Astrocyte (in vitro differentiated cells and primary cell): ENCODE results near the gene GSTK1. TPM values are rescaled to one million over a fixed set of nuclear protein-coding genes. Genes with fewer than 3 reads are reported as not detected.

ENCODE experiments used
- DNase-seq: peaks from one replicate; pipeline ENCODE4 v3.0.0-alpha.2; 2010; ENCODE audit warnings: low read depth
- FAIRE-seq: peaks from 2 replicates; lab custom pipeline; 2011; peaks lifted over from hg19 to GRCh38; lab: Jason Lieb, UNC
- H2AFZ ChIP-seq: 2 replicates; pipeline ENCODE4 v1.6.0; 2012; ENCODE audit warnings: low read depth, low read length, inconsistent platforms
- H3K27ac ChIP-seq: 2 replicates; pipeline ENCODE4 v1.5.1; 2011; ENCODE audit warnings: low read depth, low read length, inconsistent platforms
- H3K27me3 ChIP-seq: 2 replicates; pipeline ENCODE4 v1.6.0; 2011; ENCODE audit warnings: low read length, inconsistent platforms; ENCODE audit not compliant: insufficient read depth
- H3K36me3 ChIP-seq: 2 replicates; pipeline ENCODE4 v1.5.1; 2011; ENCODE audit warnings: low read length, inconsistent platforms; ENCODE audit not compliant: insufficient read depth
- H3K4me1 ChIP-seq: 2 replicates; pipeline ENCODE4 v1.5.1; 2011; ENCODE audit warnings: low read length, inconsistent platforms; ENCODE audit not compliant: insufficient read depth
- H3K4me2 ChIP-seq: 2 replicates; pipeline ENCODE4 v1.6.0; 2012; ENCODE audit warnings: low read length, inconsistent platforms
- H3K4me3 ChIP-seq: 2 replicates; pipeline ENCODE4 v1.5.1; 2011; ENCODE audit warnings: low read depth, mild to moderate bottlenecking, low read length, inconsistent platforms; ENCODE audit not compliant: insufficient read depth
- H3K79me2 ChIP-seq: 2 replicates; pipeline ENCODE4 v1.6.0; 2012; ENCODE audit warnings: mild to moderate bottlenecking, low read length, inconsistent platforms; ENCODE audit not compliant: insufficient read depth
- H3K9ac ChIP-seq: 2 replicates; pipeline ENCODE4 v1.6.0; 2012; ENCODE audit warnings: mild to moderate bottlenecking, low read length, inconsistent platforms
- H3K9me3 ChIP-seq: 2 replicates; pipeline ENCODE4 v1.5.1; 2012; ENCODE audit warnings: low read depth, mild to moderate bottlenecking, low read length, inconsistent platforms; ENCODE audit not compliant: insufficient read depth
- H4K20me1 ChIP-seq: 2 replicates; pipeline ENCODE4 v1.6.0; 2012; ENCODE audit warnings: low read length, inconsistent platforms; ENCODE audit not compliant: insufficient read depth
- H3K27ac Mint-ChIP-seq: one replicate; pipeline ENCODE4 v1.8.0; 2021; ENCODE audit warnings: mild to moderate bottlenecking, mixed read lengths; ENCODE audit not compliant: unreplicated experiment
- H3K27me3 Mint-ChIP-seq: one replicate; pipeline ENCODE4 v1.8.0; 2021; ENCODE audit warnings: low read depth, mixed read lengths; ENCODE audit not compliant: unreplicated experiment
- H3K36me3 Mint-ChIP-seq: one replicate; pipeline ENCODE4 v1.8.0; 2021; ENCODE audit warnings: low read depth, mixed read lengths; ENCODE audit not compliant: unreplicated experiment
- H3K4me1 Mint-ChIP-seq: one replicate; pipeline ENCODE4 v1.8.0; 2021; ENCODE audit warnings: low read depth, mixed read lengths; ENCODE audit not compliant: unreplicated experiment
- H3K4me3 Mint-ChIP-seq: one replicate; pipeline ENCODE4 v1.8.0; 2021; ENCODE audit warnings: mild to moderate bottlenecking, moderate library complexity, mixed read lengths; ENCODE audit not compliant: unreplicated experiment
- H3K9me3 Mint-ChIP-seq: one replicate; pipeline ENCODE4 v1.8.0; 2021; ENCODE audit warnings: mild to moderate bottlenecking, mixed read lengths; ENCODE audit not compliant: unreplicated experiment
- EZH2 ChIP-seq: IDR thresholded peaks from 2 replicates; pipeline ENCODE4 v1.6.1; 2012; ENCODE audit warnings: mild to moderate bottlenecking, low read length, inconsistent platforms; ENCODE audit not compliant: insufficient read depth
- total RNA-seq: library from RNA; stranded (reverse); gene quantifications from 2 replicates; pipeline ENCODE4 v1.2.1, GENCODE V29; 2021
- TF ChIP-seq, protein P1 (sequence below): IDR thresholded peaks from 2 replicates; pipeline ENCODE4 v1.5.1; 2011; ENCODE audit warnings: low read depth, mild to moderate bottlenecking, inconsistent platforms, low read length, moderate library complexity; ENCODE audit not compliant: insufficient read depth

The GSTK1 gene
- total RNA-seq, 1 donor from 2014 or later, result 97.5 TPM

DNA sequence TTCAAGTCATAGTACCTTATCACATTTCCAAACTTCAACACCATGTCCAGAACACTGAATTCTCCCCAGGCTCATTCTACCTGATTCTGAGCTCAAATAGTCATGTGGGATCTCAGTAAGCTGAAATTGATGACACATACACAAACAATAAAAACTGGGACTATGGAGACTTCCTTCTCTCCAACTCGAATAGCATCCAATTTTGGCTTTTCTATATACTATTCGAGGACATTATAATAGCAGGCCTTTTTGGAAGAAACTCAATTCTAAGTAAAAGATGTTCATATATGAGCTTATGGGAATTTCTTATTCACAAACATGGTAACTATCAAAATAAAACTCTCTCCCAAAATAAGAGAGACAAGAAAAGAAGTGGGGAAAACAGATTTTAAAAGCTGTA is 42.0 kb upstream of the GSTK1 start:
- FAIRE-seq, result no peak
- Histone ChIP-seq H4K20me1 (no peaks in the 10 kb centered on the region), H3K4me1 (no peaks in the 10 kb centered on the region), H3K27ac (no peak overlapping the region), H3K4me2 (no peak overlapping the region), H3K4me3 (no peak overlapping the region), H2AFZ (no peak overlapping the region), H3K9ac (no peak overlapping the region), H3K9me3 (no peaks in the 10 kb centered on the region), H3K27me3 (peaks cover 8% of the 10 kb centered on the region), H3K36me3 (no peaks in the 10 kb centered on the region), H3K79me2 (no peaks in the 10 kb centered on the region)
- H3K9me3 Mint-ChIP-seq, result no peaks in the 10 kb centered on the region
- TF ChIP-seq EZH2, result no peak
- TF ChIP-seq, protein P1, sequence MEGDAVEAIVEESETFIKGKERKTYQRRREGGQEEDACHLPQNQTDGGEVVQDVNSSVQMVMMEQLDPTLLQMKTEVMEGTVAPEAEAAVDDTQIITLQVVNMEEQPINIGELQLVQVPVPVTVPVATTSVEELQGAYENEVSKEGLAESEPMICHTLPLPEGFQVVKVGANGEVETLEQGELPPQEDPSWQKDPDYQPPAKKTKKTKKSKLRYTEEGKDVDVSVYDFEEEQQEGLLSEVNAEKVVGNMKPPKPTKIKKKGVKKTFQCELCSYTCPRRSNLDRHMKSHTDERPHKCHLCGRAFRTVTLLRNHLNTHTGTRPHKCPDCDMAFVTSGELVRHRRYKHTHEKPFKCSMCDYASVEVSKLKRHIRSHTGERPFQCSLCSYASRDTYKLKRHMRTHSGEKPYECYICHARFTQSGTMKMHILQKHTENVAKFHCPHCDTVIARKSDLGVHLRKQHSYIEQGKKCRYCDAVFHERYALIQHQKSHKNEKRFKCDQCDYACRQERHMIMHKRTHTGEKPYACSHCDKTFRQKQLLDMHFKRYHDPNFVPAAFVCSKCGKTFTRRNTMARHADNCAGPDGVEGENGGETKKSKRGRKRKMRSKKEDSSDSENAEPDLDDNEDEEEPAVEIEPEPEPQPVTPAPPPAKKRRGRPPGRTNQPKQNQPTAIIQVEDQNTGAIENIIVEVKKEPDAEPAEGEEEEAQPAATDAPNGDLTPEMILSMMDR, result no peak
- no peaks in the 10 kb centered on the region for H3K4me1 Mint-ChIP-seq
- H3K36me3 Mint-ChIP-seq, result no peaks in the 10 kb centered on the region
- H3K27me3 Mint-ChIP-seq, result peaks cover 16% of the 10 kb centered on the region
- no peak for DNase-seq
- no peak overlapping the region for H3K27ac Mint-ChIP-seq
- no peak overlapping the region for H3K4me3 Mint-ChIP-seq

DNA sequence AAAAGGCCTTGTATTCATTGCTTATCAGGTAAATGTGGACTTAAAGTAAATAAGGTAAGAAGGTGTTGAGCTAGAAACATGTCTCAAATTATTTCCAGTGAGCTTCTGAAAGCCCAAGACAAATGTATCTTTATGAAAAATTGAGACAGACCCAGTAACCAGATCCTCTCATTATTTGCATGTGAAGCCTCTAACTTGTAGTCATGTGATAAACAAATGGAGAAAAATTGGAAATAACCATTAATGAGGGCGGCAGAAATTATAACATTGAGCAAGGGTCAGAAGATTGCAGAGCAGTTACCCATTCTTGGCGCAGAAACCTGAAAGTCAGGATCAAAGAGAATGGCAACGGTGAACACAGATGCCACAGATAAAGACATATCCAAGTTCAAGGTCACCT is 41.5 kb upstream of the GSTK1 start, which contains the start of gene TAS2R40:
TSS of gene TAS2R40 (plus strand) at position 301 of the 400 bp plus-strand sequence. CDS start at position 343, 42 bp downstream.
- no peak within 1 kb of the TSS for H3K9ac ChIP-seq
- H3K27ac Mint-ChIP-seq, result no peak within 1 kb of the TSS
- DNase-seq, result no peak
- no peaks in the 10 kb centered on the region for H3K36me3 ChIP-seq
- H3K27me3 ChIP-seq, result peaks cover 8% of the 10 kb centered on the region
- no peaks in the 10 kb centered on the region for H3K9me3 Mint-ChIP-seq
- no peak within 1 kb of the TSS for H3K4me3 Mint-ChIP-seq
- no peaks in the 10 kb centered on the region for H3K4me1 Mint-ChIP-seq
- H3K4me1 ChIP-seq, result no peaks in the 10 kb centered on the region
- no peak within 1 kb of the TSS for H3K4me2 ChIP-seq
- FAIRE-seq, result no peak
- H2AFZ ChIP-seq, result no peak within 1 kb of the TSS
- H4K20me1 ChIP-seq, result no peaks in the 10 kb centered on the region
- no peaks in the 10 kb centered on the region for H3K79me2 ChIP-seq
- peaks cover 18% of the 10 kb centered on the region for H3K27me3 Mint-ChIP-seq
- H3K36me3 Mint-ChIP-seq, result no peaks in the 10 kb centered on the region
- no peak within 1 kb of the TSS for H3K27ac ChIP-seq
- TF ChIP-seq EZH2, result no peak
- TF ChIP-seq, protein P1, result no peak
- no peaks in the 10 kb centered on the region for H3K9me3 ChIP-seq
- H3K4me3 ChIP-seq, result no peak within 1 kb of the TSS

DNA sequence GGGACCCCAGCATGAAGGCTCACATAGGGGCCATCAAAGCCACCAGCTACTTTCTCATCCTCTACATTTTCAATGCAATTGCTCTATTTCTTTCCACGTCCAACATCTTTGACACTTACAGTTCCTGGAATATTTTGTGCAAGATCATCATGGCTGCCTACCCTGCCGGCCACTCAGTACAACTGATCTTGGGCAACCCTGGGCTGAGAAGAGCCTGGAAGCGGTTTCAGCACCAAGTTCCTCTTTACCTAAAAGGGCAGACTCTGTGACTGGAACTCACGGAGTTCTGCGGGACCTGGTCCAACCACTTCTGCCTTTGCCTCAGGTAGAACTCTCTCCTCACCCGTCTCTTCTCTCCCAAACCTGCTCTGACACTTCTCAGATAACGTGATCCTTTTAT is 40.5 kb upstream of the GSTK1 start:
- H3K36me3 ChIP-seq, result no peaks in the 10 kb centered on the region
- FAIRE-seq, result no peak
- H3K9me3 ChIP-seq, result no peaks in the 10 kb centered on the region
- no peaks in the 10 kb centered on the region for H4K20me1 ChIP-seq
- no peak for DNase-seq
- H3K4me3 ChIP-seq, result no peak overlapping the region
- Mint-ChIP-seq H3K4me1 (no peaks in the 10 kb centered on the region), H3K9me3 (no peaks in the 10 kb centered on the region), H3K36me3 (no peaks in the 10 kb centered on the region), H3K27ac (no peak overlapping the region), H3K27me3 (peaks cover 18% of the 10 kb centered on the region), H3K4me3 (no peak overlapping the region)
- H3K4me2 ChIP-seq, result no peak overlapping the region
- no peaks in the 10 kb centered on the region for H3K4me1 ChIP-seq
- peaks cover 8% of the 10 kb centered on the region for H3K27me3 ChIP-seq
- no peak overlapping the region for H3K27ac ChIP-seq
- TF ChIP-seq, protein P1, result no peak
- TF ChIP-seq EZH2, result no peak
- H3K9ac ChIP-seq, result no peak overlapping the region
- no peaks in the 10 kb centered on the region for H3K79me2 ChIP-seq
- no peak overlapping the region for H2AFZ ChIP-seq
